ENCODE data around the gene AHSA1. TPM values are rescaled to one million over a fixed set of nuclear protein-coding genes. Genes with fewer than 3 reads are reported as not detected.

The AHSA1 gene
- total and polyA plus RNA-seq, 10 of the 15 experiments (the other 5 are each of a cell fraction or from before 2014, with no cell fraction given): 51.8 to 295 (median 201) TPM

- H3K79me2 ChIP-seq (ENCODE audit: control insufficient read depth, insufficient read depth, low read length): no peaks in the 10 kb centered on the region
- no peaks in the 10 kb centered on the region for H3K27me3 ChIP-seq (replicated peaks in 1 of 2; ENCODE audit: control insufficient read depth in 2 of 2, insufficient read depth in 2 of 2, low read length in 1 of 2)
- BruUV-seq (replicated peaks): no TSS peak
- H3K27ac ChIP-seq (ENCODE audit: control insufficient read depth, insufficient read depth): no peak overlapping the region
- RAD21 ChIA-PET (ENCODE audit: unreplicated experiment): no interaction called here
- H3K9ac ChIP-seq (ENCODE audit: control insufficient read depth, insufficient read depth, low read length): no peak overlapping the region
- WGBS (ENCODE audit: insufficient coverage, insufficient replicate concordance, low lambda C conversion rate, missing lambda C conversion rate): 99% methylated on average over 4 of the region's 4 CpGs
- SMC1A ChIA-PET (ENCODE audit: uncharacterized antibody, unreplicated experiment): no interaction called here
- H3K4me2 ChIP-seq (ENCODE audit: control insufficient read depth, insufficient read depth): no peak overlapping the region
- peaks cover 6 to 37% of the 10 kb centered on the region in 2 experiments for H3K36me3 ChIP-seq (ENCODE audit: control insufficient read depth in 2 of 2, insufficient read depth in 2 of 2, low read length in 1 of 2)
- H2AFZ ChIP-seq (ENCODE audit: control insufficient read depth, low read depth, low read length): no peak overlapping the region
- ATAC-seq: no peak
- intact Hi-C loops (cut with micrococcal nuclease; ENCODE audit: unreplicated experiment) (no loop called here), in situ Hi-C loops (cut with MboI) (no loop called here)
- H3K9me3 ChIP-seq (replicated peaks; ENCODE audit: control insufficient read depth, insufficient read depth, low read length): no peaks in the 10 kb centered on the region
- no peak overlapping the region for H3K4me3 ChIP-seq
- CTCF ChIA-PET: interaction anchor here (2.0 kb wide), 1 partner anchor 19 kb away, joined by 5 read pairs; no protein-coding TSS in a partner anchor
- no peaks in the 10 kb centered on the region for H3K4me1 ChIP-seq (ENCODE audit: control insufficient read depth, insufficient read depth, low read length)
- POLR2A ChIA-PET: interaction anchor here (0.9 kb wide), 1 partner anchor 63 kb away, joined by 4 read pairs; the partner anchor contains the start of genes SAMD15 and TMED8
- TF ChIP-seq ZBED1 (IDR thresholded peaks at IDR 0.05; ENCODE audit: borderline replicate concordance): no peak
- no peak for TF ChIP-seq USF2 (IDR thresholded peaks at IDR 0.05; ENCODE audit: borderline replicate concordance, low read depth, low read length)
- TF ChIP-seq, protein P1, sequence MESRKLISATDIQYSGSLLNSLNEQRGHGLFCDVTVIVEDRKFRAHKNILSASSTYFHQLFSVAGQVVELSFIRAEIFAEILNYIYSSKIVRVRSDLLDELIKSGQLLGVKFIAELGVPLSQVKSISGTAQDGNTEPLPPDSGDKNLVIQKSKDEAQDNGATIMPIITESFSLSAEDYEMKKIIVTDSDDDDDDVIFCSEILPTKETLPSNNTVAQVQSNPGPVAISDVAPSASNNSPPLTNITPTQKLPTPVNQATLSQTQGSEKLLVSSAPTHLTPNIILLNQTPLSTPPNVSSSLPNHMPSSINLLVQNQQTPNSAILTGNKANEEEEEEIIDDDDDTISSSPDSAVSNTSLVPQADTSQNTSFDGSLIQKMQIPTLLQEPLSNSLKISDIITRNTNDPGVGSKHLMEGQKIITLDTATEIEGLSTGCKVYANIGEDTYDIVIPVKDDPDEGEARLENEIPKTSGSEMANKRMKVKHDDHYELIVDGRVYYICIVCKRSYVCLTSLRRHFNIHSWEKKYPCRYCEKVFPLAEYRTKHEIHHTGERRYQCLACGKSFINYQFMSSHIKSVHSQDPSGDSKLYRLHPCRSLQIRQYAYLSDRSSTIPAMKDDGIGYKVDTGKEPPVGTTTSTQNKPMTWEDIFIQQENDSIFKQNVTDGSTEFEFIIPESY (IDR thresholded peaks at IDR 0.05): no peak
- no peak for TF ChIP-seq SMC3 (IDR thresholded peaks at IDR 0.05; ENCODE audit: borderline replicate concordance, low read length)
- no peak for TF ChIP-seq DPF2 (IDR thresholded peaks at IDR 0.05)
- no peak for TF ChIP-seq CHD2 (IDR thresholded peaks at IDR 0.05; ENCODE audit: borderline replicate concordance, low read depth, low read length)
- TF ChIP-seq, protein P2, sequence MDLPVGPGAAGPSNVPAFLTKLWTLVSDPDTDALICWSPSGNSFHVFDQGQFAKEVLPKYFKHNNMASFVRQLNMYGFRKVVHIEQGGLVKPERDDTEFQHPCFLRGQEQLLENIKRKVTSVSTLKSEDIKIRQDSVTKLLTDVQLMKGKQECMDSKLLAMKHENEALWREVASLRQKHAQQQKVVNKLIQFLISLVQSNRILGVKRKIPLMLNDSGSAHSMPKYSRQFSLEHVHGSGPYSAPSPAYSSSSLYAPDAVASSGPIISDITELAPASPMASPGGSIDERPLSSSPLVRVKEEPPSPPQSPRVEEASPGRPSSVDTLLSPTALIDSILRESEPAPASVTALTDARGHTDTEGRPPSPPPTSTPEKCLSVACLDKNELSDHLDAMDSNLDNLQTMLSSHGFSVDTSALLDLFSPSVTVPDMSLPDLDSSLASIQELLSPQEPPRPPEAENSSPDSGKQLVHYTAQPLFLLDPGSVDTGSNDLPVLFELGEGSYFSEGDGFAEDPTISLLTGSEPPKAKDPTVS (IDR thresholded peaks at IDR 0.05; ENCODE audit: low read depth, low read length): no peak
- no peak for TF ChIP-seq SMAD1 (IDR thresholded peaks at IDR 0.05; ENCODE audit: low read depth, partially characterized antibody)
- no peak for TF ChIP-seq NKRF (conservative IDR thresholded peaks at IDR 0.05)
- no peak for TF ChIP-seq CREB1 (IDR thresholded peaks at IDR 0.05; ENCODE audit: low read depth)
- FAIRE-seq: no peak
- H4K20me1 ChIP-seq (ENCODE audit: control insufficient read depth, insufficient read depth): no peaks in the 10 kb centered on the region
- DNase-seq (ENCODE audit: low read depth, low spot score): no peak
These were observed 18.0 kb upstream of the AHSA1 start for GRCh38 chr14:77439861-77440260.

All from GM12878 (cell line).